WI38 (cell line): ENCODE data around the gene SPRED2.

ENCODE experiments used
- H3K4me3 ChIP-seq: 2 replicates; pipeline ENCODE4 v1.5.1; 2011; ENCODE audit warnings: low read depth, mild to moderate bottlenecking, control low read depth, low read length
- CTCF ChIP-seq: IDR thresholded peaks from 2 replicates; pipeline ENCODE4 v1.5.1; 2012; ENCODE audit warnings: low read depth, mild to moderate bottlenecking, control low read depth, low read length

SPRED2 gene

GRCh38 chr2:65438137-65438899, 5.9 kb upstream of the SPRED2 start:
- TF ChIP-seq CTCF = no peak
- H3K4me3 ChIP-seq = no peak overlapping the region

GRCh38 chr2:65437392-65438135, 5.2 kb upstream of the SPRED2 start:
- H3K4me3 ChIP-seq = peak overlapping the region; percentile 70
- TF ChIP-seq CTCF = no peak

- peak overlapping the region; percentile 70 for H3K4me3 ChIP-seq
- TF ChIP-seq CTCF = no peak
Measured at GRCh38 chr2:65436824-65437221, 4.4 kb upstream of the SPRED2 start.

- H3K4me3 ChIP-seq = peak overlapping the region; percentile 70
- no peak for TF ChIP-seq CTCF
Measured at GRCh38 chr2:65436169-65436823, 3.9 kb upstream of the SPRED2 start.

DNA sequence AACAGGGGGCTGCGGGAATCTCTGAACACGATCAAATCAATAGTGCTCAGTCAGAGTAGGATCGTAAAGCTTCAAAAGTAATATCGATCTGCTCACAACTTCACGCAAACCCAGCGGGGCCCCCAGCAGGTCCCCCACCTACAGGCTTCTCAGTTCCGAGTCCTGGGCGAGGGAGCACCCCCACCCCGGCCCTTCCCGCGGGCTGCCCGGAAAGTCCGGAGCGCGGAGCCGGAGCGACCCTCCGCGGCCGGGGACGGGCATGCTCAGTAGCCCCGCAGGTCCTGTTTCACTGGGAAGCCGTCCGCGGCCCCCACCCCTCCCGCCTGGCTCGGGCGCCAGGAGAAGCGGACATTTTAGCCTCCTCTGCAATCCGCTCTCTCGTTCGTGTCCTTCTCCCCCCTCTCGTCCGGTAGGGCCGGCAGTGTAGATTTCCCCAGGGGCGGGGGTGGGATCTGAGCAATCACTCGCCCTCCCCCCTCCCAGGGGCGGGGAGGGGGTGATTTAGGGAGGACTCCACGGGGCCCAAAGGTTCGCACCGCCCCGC, 3.3 kb upstream of the SPRED2 start:
- peak overlapping the region; percentile 70 for H3K4me3 ChIP-seq
- no peak for TF ChIP-seq CTCF

DNA sequence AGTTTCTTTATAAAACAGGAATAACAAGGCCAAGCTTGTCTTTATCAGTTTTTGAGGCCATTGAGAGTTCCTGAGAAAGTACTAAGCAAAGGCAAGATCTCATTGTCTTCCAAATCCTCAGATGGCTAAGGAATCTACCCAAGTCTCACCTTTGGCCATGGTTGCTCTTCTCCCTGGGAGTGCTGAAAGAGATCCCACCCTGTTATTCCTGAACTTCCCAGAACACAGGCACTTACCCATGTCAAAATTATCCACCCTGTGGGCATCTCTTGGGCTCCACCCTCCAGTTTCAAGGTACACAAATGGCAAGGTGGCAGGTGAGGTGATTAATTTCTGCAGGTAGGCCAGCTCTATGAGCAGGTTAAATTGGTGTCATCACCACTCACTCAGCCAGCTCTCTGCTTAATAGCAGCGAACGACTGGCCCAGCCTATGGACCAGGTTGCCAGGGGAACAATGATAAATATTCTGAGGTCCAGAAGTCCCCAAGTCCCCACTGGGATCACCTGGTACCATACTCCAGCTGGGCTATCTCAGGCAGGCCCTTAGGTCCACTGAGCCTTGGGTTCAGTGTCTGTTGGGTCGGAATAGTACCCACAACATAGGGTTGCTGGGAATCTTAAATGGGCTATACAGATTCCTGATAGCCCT, 2.3 kb upstream of the SPRED2 start:
- H3K4me3 ChIP-seq = no peak overlapping the region
- TF ChIP-seq CTCF = no peak
